Sigmoid colon (tissue), 7 donors: ENCODE data around the gene TCF12. TPM values are rescaled to one million over a fixed set of nuclear protein-coding genes. Genes with fewer than 3 reads are reported as not detected.

Experiments
- DNase-seq: peaks from one replicate; pipeline ENCODE4 v3.0.0-alpha.2; 2019
- H3K27ac ChIP-seq, 4 donors: fragments of 200-600 bp; sonication (generic); one replicate each; pipeline ENCODE4 v1.5.1; 2016 to 2019; ENCODE audit warnings: mild to moderate bottlenecking in 1 of 4
- H3K27me3 ChIP-seq, 3 donors: fragments of 200-600 bp; sonication (generic); one replicate each; pipeline ENCODE4 v1.5.1; 2019; ENCODE audit warnings: mild to moderate bottlenecking in 1 of 3
- H3K36me3 ChIP-seq, 4 donors: fragments of 200-600 bp; sonication (generic); one replicate each; pipeline ENCODE4 v1.5.1; 2016 to 2019
- H3K4me1 ChIP-seq, 4 donors: fragments of 200-600 bp; sonication (generic); one replicate each; pipeline ENCODE4 v1.5.1; 2017 to 2019
- H3K4me3 ChIP-seq, 4 donors: fragments of 200-600 bp; sonication (generic); one replicate each; pipeline ENCODE4 v1.5.1; 2017 to 2019; ENCODE audit warnings: mild to moderate bottlenecking in 2 of 4, moderate library complexity in 1 of 4
- H3K9me3 ChIP-seq, 4 donors: fragments of 200-600 bp in 3 of 4; sonication (generic) in 3 of 4; one replicate each; pipeline versions ENCODE4 v1.5.1 to v1.6.1; 2013 to 2019
- CTCF ChIP-seq, 4 experiments: fragments of 450-650 bp in 3 of 4; fragments of 200-600 bp in 1 of 4; IDR thresholded peaks; one replicate each; pipeline ENCODE4 v1.5.1; 2016 to 2019; ENCODE audit warnings: antibody characterized with exemption in 4 of 4, mild to moderate bottlenecking in 3 of 4, moderate library complexity in 2 of 4
- EP300 ChIP-seq, 4 donors: sonication (generic); formaldehyde crosslinking; IDR thresholded peaks; one replicate each; pipeline ENCODE4 v1.6.1; 2017; ENCODE audit warnings: antibody characterized with exemption in 4 of 4
- POLR2A ChIP-seq, 2 donors: fragments of 450-650 bp; IDR thresholded peaks; one replicate each; pipeline ENCODE4 v1.6.1; 2016; ENCODE audit warnings: antibody characterized with exemption in 2 of 2, mild to moderate bottlenecking in 2 of 2, moderate library complexity in 2 of 2
- POLR2AphosphoS5 ChIP-seq, 4 donors: sonication (generic); formaldehyde crosslinking; IDR thresholded peaks; one replicate each; pipeline ENCODE4 v1.6.1; 2017; ENCODE audit warnings: antibody characterized with exemption in 4 of 4
- WGBS, 2 donors: extraction: QIAGEN DNeasy Blood & Tissue Kit; methylation state at CpG; one replicate each; pipeline ENCODE4 v1.1.7; 2013; 5-methylcytosine and 5-hydroxymethylcytosine counted together
- intact Hi-C: fragments of 100-400 bp; cut with DNase I; formaldehyde crosslinking; loops from one replicate; pipeline ENCODE4 v1.15.1; 2023
- polyA plus RNA-seq, 3 donors: library from polyadenylated mRNA; stranded (reverse); fragments of 200-250 nt; gene quantifications; one replicate each; pipeline ENCODE4 v1.2.3, GENCODE V29; 2013
- total RNA-seq, 4 donors: library from RNA; depleted of rRNA; stranded (reverse); fragments of >200 nt; gene quantifications; one replicate each; pipeline ENCODE4 v1.1.0, GENCODE V29; 2016
- donor health status: healthy with polysubstance abuse.
- donor health status: Bipolar disorder and iron deficiency.
- donor health status: healthy.

The TCF12 gene
- total and polyA plus RNA-seq, 7 donors = 13.2 to 147 (median 77.8) TPM

- Histone ChIP-seq H3K36me3 (no peaks in the 10 kb centered on the region), H3K27ac (no peak overlapping the region), H3K4me1 (peaks cover 0 to 44% (median 22%) of the 10 kb centered on the region in 4 donors), H3K9me3 (no peaks in the 10 kb centered on the region), H3K27me3 (no peaks in the 10 kb centered on the region), H3K4me3 (no peak overlapping the region)
- DNase-seq = no peak
- 8 to 46% methylated on average over 3 of the region's 3 CpGs for WGBS, 2 donors
- TF ChIP-seq POLR2AphosphoS5 (IDR thresholded peaks at IDR 0.05) (no peak), POLR2A (IDR thresholded peaks at IDR 0.05) (no peak), CTCF (IDR thresholded peaks at IDR 0.05) (no peak), EP300 (IDR thresholded peaks at IDR 0.05) (no peak)
- intact Hi-C loops = no loop called here
These were observed 195.6 kb downstream of the TCF12 start for GRCh38 chr15:57114070-57114469.

GRCh38 chr15:57118013-57118799 lies 199.8 kb downstream of the TCF12 start:
- Histone ChIP-seq H3K9me3 (no peaks in the 10 kb centered on the region), H3K27me3 (no peaks in the 10 kb centered on the region), H3K4me1 (peaks cover 0 to 44% (median 18%) of the 10 kb centered on the region in 4 donors), H3K36me3 (no peaks in the 10 kb centered on the region), H3K27ac (no peak overlapping the region), H3K4me3 (no peak overlapping the region)
- WGBS, 2 donors = 48 to 53% methylated on average over 2 of the region's 2 CpGs
- intact Hi-C loops = no loop called here
- no peak for TF ChIP-seq POLR2A (IDR thresholded peaks at IDR 0.05)
- no peak for TF ChIP-seq EP300 (IDR thresholded peaks at IDR 0.05)
- no peak for TF ChIP-seq POLR2AphosphoS5 (IDR thresholded peaks at IDR 0.05)
- no peak for TF ChIP-seq CTCF (IDR thresholded peaks at IDR 0.05)
- no peak for DNase-seq

- no peaks in the 10 kb centered on the region for H3K36me3 ChIP-seq
- WGBS, 2 donors = 6 to 22% methylated on average over 2 of the region's 2 CpGs
- no peaks in the 10 kb centered on the region for H3K27me3 ChIP-seq
- H3K9me3 ChIP-seq = no peaks in the 10 kb centered on the region
- peaks cover 0 to 23% (median 10%) of the 10 kb centered on the region in 4 donors for H3K4me1 ChIP-seq
- intact Hi-C loops = no loop called here
- no peak overlapping the region for H3K27ac ChIP-seq
- no peak for DNase-seq
- TF ChIP-seq POLR2AphosphoS5 (IDR thresholded peaks at IDR 0.05) (no peak), CTCF (IDR thresholded peaks at IDR 0.05) (no peak), EP300 (IDR thresholded peaks at IDR 0.05) (no peak), POLR2A (IDR thresholded peaks at IDR 0.05) (no peak)
- H3K4me3 ChIP-seq = no peak overlapping the region
These were observed 203.8 kb downstream of the TCF12 start for GRCh38 chr15:57122080-57122840.

GRCh38 chr15:57124036-57124435 lies 205.6 kb downstream of the TCF12 start:
- Histone ChIP-seq H3K27me3 (no peaks in the 10 kb centered on the region), H3K4me3 (no peak overlapping the region), H3K4me1 (peaks cover 0 to 10% (median 0%) of the 10 kb centered on the region in 4 donors), H3K9me3 (no peaks in the 10 kb centered on the region), H3K27ac (no peak overlapping the region), H3K36me3 (no peaks in the 10 kb centered on the region)
- no peak for DNase-seq
- TF ChIP-seq CTCF (IDR thresholded peaks at IDR 0.05) (no peak), POLR2AphosphoS5 (IDR thresholded peaks at IDR 0.05) (no peak), EP300 (IDR thresholded peaks at IDR 0.05) (no peak), POLR2A (IDR thresholded peaks at IDR 0.05) (no peak)
- 98% methylated on average over 1 of the region's 1 CpG for WGBS, 2 donors
- intact Hi-C loops = no loop called here
